SK-N-SH (cell line): ENCODE measurements around the gene ANKRD10.

ENCODE experiments used
- EZH2phosphoT487 ChIP-seq: fragments of 200-600 bp; sonication (generic); IDR thresholded peaks from 2 replicates; pipeline ENCODE4 v1.6.1; 2017; ENCODE audit warnings: low read depth, mixed run types, mild to moderate bottlenecking, antibody characterized with exemption, moderate library complexity, borderline replicate concordance
- GABPA ChIP-seq: IDR thresholded peaks from 2 replicates; pipeline ENCODE4 v1.4.0; 2012; ENCODE audit warnings: low read depth, mild to moderate bottlenecking
- POLR2AphosphoS5 ChIP-seq: IDR thresholded peaks from 2 replicates; pipeline ENCODE4 v1.6.1; 2012; ENCODE audit warnings: low read depth, low read length
- RAD21 ChIP-seq: IDR thresholded peaks from 2 replicates; pipeline ENCODE4 v1.6.1; 2012; ENCODE audit warnings: mild to moderate bottlenecking, low read length
- RCOR1 ChIP-seq: fragments of 150-350 bp; IDR thresholded peaks from 2 replicates; pipeline ENCODE4 v1.6.1; 2017; ENCODE audit warnings: antibody characterized with exemption, low read length
- TF ChIP-seq, protein P1 (sequence below): fragments of 200-600 bp; sonication (generic); IDR thresholded peaks from 2 replicates; pipeline ENCODE4 v1.6.1; 2017; ENCODE audit warnings: antibody characterized with exemption, mild to moderate bottlenecking, moderate library complexity
- TF ChIP-seq, protein P2 (sequence below): IDR thresholded peaks from 2 replicates; pipeline ENCODE4 v1.4.0; 2012; ENCODE audit warnings: low read depth, borderline replicate concordance
- TF ChIP-seq, protein P3 (sequence below): IDR thresholded peaks from 2 replicates; pipeline ENCODE4 v1.6.1; 2012; ENCODE audit warnings: mild to moderate bottlenecking, low read depth, low read length, moderate library complexity

DNA sequence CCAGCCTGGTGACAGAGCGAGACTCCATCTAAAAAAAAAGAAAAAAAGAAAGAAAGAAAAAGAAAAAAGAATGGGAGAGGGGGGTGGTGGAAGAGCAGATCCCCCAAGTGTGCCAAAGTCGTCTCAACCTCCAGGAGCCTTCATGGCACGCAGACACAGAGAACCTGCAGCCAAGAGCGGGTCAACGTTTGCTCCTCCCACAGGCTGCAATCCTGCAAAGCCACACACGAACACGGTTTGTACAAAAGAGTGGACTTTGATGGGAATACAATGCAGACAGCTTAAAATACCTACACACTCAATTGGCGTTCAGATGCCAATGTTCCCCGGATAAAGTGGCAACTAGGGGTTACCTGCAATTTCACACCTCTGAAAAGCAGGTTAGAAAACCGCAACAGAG lies 29.4 kb downstream of the ANKRD10 start:
- no peak for TF ChIP-seq GABPA
- TF ChIP-seq, protein P1, sequence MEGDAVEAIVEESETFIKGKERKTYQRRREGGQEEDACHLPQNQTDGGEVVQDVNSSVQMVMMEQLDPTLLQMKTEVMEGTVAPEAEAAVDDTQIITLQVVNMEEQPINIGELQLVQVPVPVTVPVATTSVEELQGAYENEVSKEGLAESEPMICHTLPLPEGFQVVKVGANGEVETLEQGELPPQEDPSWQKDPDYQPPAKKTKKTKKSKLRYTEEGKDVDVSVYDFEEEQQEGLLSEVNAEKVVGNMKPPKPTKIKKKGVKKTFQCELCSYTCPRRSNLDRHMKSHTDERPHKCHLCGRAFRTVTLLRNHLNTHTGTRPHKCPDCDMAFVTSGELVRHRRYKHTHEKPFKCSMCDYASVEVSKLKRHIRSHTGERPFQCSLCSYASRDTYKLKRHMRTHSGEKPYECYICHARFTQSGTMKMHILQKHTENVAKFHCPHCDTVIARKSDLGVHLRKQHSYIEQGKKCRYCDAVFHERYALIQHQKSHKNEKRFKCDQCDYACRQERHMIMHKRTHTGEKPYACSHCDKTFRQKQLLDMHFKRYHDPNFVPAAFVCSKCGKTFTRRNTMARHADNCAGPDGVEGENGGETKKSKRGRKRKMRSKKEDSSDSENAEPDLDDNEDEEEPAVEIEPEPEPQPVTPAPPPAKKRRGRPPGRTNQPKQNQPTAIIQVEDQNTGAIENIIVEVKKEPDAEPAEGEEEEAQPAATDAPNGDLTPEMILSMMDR, result no peak
- no peak for TF ChIP-seq EZH2phosphoT487
- no peak for TF ChIP-seq POLR2AphosphoS5
- TF ChIP-seq RAD21, result no peak
- TF ChIP-seq, protein P2, sequence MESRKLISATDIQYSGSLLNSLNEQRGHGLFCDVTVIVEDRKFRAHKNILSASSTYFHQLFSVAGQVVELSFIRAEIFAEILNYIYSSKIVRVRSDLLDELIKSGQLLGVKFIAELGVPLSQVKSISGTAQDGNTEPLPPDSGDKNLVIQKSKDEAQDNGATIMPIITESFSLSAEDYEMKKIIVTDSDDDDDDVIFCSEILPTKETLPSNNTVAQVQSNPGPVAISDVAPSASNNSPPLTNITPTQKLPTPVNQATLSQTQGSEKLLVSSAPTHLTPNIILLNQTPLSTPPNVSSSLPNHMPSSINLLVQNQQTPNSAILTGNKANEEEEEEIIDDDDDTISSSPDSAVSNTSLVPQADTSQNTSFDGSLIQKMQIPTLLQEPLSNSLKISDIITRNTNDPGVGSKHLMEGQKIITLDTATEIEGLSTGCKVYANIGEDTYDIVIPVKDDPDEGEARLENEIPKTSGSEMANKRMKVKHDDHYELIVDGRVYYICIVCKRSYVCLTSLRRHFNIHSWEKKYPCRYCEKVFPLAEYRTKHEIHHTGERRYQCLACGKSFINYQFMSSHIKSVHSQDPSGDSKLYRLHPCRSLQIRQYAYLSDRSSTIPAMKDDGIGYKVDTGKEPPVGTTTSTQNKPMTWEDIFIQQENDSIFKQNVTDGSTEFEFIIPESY, result no peak
- TF ChIP-seq, protein P3, sequence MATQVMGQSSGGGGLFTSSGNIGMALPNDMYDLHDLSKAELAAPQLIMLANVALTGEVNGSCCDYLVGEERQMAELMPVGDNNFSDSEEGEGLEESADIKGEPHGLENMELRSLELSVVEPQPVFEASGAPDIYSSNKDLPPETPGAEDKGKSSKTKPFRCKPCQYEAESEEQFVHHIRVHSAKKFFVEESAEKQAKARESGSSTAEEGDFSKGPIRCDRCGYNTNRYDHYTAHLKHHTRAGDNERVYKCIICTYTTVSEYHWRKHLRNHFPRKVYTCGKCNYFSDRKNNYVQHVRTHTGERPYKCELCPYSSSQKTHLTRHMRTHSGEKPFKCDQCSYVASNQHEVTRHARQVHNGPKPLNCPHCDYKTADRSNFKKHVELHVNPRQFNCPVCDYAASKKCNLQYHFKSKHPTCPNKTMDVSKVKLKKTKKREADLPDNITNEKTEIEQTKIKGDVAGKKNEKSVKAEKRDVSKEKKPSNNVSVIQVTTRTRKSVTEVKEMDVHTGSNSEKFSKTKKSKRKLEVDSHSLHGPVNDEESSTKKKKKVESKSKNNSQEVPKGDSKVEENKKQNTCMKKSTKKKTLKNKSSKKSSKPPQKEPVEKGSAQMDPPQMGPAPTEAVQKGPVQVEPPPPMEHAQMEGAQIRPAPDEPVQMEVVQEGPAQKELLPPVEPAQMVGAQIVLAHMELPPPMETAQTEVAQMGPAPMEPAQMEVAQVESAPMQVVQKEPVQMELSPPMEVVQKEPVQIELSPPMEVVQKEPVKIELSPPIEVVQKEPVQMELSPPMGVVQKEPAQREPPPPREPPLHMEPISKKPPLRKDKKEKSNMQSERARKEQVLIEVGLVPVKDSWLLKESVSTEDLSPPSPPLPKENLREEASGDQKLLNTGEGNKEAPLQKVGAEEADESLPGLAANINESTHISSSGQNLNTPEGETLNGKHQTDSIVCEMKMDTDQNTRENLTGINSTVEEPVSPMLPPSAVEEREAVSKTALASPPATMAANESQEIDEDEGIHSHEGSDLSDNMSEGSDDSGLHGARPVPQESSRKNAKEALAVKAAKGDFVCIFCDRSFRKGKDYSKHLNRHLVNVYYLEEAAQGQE, result no peak
- no peak for TF ChIP-seq RCOR1
